ENCODE results near the gene PLXNC1.

PLXNC1 gene

GRCh38 chr12:94225947-94226630 lies 77.7 kb downstream of the PLXNC1 start:
- TF ChIP-seq CTCF (IDR thresholded peaks at IDR 0.05; ENCODE audit: low read depth, low read length, missing control alignments), result no peak
- in situ Hi-C loops (cut with HindIII; ENCODE audit: low pct_ligation_motif_present, low sequenced_read_pairs), result no loop called here
- H3K27ac ChIP-seq, result no peak overlapping the region
- H3K36me3 ChIP-seq (replicated peaks), result no peaks in the 10 kb centered on the region
- H3K4me3 ChIP-seq (ENCODE audit: low read depth, low read length), result no peak overlapping the region
- no peak for DNase-seq
- peaks cover 7% of the 10 kb centered on the region for H3K27me3 ChIP-seq (replicated peaks)

GRCh38 chr12:94227066-94227465 lies 78.7 kb downstream of the PLXNC1 start:
- TF ChIP-seq CTCF (IDR thresholded peaks at IDR 0.05; ENCODE audit: low read depth, low read length, missing control alignments), result no peak
- no peak overlapping the region for H3K27ac ChIP-seq

GRCh38 chr12:94228488-94228907 lies 80.1 kb downstream of the PLXNC1 start:
- no peaks in the 10 kb centered on the region for H3K36me3 ChIP-seq (replicated peaks)

More at GRCh38 chr12:94227066-94227465, 78.7 kb downstream of the PLXNC1 start:
- Histone ChIP-seq H3K27me3 (replicated peaks) (peaks cover 7% of the 10 kb centered on the region), H3K4me3 (ENCODE audit: low read depth, low read length) (no peak overlapping the region), H3K36me3 (replicated peaks) (no peaks in the 10 kb centered on the region)
- no peak for DNase-seq
- in situ Hi-C loops (cut with HindIII; ENCODE audit: low pct_ligation_motif_present, low sequenced_read_pairs), result no loop called here

GRCh38 chr12:94229902-94230301 lies 81.5 kb downstream of the PLXNC1 start:
- in situ Hi-C loops (cut with HindIII; ENCODE audit: low pct_ligation_motif_present, low sequenced_read_pairs), result no loop called here
- H3K27me3 ChIP-seq (replicated peaks), result peaks cover 3% of the 10 kb centered on the region
- H3K27ac ChIP-seq, result no peak overlapping the region
- TF ChIP-seq CTCF (IDR thresholded peaks at IDR 0.05; ENCODE audit: low read depth, low read length, missing control alignments), result no peak
- no peaks in the 10 kb centered on the region for H3K36me3 ChIP-seq (replicated peaks)
- DNase-seq, result no peak
- H3K4me3 ChIP-seq (ENCODE audit: low read depth, low read length), result no peak overlapping the region

More at GRCh38 chr12:94228488-94228907, 80.1 kb downstream of the PLXNC1 start:
- Histone ChIP-seq H3K27ac (no peak overlapping the region), H3K4me3 (ENCODE audit: low read depth, low read length) (no peak overlapping the region), H3K27me3 (replicated peaks) (peaks cover 7% of the 10 kb centered on the region)
- in situ Hi-C loops (cut with HindIII; ENCODE audit: low pct_ligation_motif_present, low sequenced_read_pairs), result no loop called here
- no peak for TF ChIP-seq CTCF (IDR thresholded peaks at IDR 0.05; ENCODE audit: low read depth, low read length, missing control alignments)
- DNase-seq, result no peak

- no peak overlapping the region for H3K4me3 ChIP-seq (ENCODE audit: low read depth, low read length)
- TF ChIP-seq CTCF (IDR thresholded peaks at IDR 0.05; ENCODE audit: low read depth, low read length, missing control alignments), result no peak
- peaks cover 3% of the 10 kb centered on the region for H3K27me3 ChIP-seq (replicated peaks)
- in situ Hi-C loops (cut with HindIII; ENCODE audit: low pct_ligation_motif_present, low sequenced_read_pairs), result no loop called here
- no peak for DNase-seq
- no peaks in the 10 kb centered on the region for H3K36me3 ChIP-seq (replicated peaks)
- H3K27ac ChIP-seq, result no peak overlapping the region
Observed at GRCh38 chr12:94230357-94230905, 82.1 kb downstream of the PLXNC1 start.
